GM21737 (cell line): ENCODE data around the gene LARP4B.

ENCODE experiments used
- ATAC-seq: cut with Tn5 transposase; IDR thresholded peaks from one replicate; pipeline ENCODE4 v1.9.1; 2021; ENCODE audit warnings: mild to moderate bottlenecking, moderate library complexity; ENCODE audit not compliant: unreplicated experiment

The LARP4B gene

DNA sequence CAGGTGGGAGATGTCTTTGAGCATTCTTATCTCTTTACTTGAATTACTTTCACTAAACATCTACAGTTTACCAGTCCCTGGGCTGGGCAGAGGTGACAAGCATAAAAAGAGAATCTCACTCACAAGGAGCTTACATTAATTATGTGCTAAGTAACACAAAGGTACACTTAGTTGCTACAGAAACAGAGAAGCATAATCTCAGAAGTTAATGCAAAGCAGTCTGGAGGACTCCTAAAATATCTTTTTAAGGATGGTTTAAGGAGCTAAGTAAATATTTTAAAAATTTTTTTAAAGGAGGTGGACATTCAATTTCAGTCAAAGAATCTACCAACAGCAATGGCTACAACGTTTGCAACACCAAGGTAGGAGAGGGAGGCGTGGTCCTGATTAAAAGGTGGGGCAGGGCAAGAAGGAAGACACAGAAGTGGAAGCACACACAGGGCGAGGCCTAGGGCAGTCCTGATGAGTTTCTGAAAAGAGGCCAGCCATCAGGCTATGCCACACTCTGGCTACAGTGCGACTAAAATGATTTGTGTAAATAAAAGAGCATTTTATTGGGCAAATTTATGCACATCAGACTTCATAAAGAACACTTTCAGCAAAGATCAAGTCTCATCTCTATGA is 5.3 kb downstream of the LARP4B start:
- ATAC-seq = no peak

DNA sequence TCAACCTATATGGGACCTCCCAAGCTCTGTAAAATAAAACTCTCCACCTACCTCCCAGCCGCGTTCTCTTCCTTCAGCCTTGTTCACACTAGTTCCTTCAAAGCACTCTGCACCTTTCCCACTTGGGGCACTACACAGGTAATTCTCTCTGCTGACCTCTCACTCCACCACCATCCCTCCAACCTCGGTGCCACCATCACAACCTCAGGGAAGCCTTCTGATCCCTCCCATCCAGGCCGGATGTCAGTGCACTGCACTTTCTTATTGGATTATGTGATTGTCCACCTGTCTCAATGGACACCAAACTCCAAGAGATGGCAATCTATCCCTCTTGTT is 7.0 kb downstream of the LARP4B start:
- no peak for ATAC-seq

DNA sequence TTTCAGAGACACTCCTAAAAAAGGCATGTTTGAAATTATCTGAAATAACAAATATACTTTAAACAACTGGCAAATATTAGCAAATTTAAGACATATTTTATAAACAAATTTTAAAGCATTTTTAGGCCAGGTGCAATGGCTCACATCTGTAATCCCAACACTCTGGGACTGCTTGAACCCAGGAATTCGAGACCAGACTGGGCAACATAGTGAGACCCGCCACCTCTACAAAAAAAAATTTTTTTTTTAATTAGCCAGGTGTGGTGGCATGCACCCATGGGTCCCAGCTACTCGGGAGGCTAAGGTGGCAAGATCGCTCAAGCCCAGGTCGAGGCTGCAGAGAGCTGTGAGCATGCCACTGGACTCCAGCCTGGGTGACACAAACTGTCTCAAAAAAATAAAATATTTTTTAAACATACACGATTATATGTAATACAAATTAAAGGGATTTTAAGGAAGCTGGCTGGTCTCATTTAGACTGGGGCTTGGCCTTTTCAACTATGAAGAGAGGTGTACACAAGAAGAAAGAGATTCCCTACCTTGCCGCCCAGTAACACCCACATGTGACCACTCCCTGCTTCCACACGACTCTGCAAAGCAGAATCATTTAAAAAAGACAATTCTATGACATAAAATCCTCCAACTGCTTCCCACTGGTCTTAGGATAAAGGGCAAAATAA is 7.5 kb downstream of the LARP4B start:
- no peak for ATAC-seq

DNA sequence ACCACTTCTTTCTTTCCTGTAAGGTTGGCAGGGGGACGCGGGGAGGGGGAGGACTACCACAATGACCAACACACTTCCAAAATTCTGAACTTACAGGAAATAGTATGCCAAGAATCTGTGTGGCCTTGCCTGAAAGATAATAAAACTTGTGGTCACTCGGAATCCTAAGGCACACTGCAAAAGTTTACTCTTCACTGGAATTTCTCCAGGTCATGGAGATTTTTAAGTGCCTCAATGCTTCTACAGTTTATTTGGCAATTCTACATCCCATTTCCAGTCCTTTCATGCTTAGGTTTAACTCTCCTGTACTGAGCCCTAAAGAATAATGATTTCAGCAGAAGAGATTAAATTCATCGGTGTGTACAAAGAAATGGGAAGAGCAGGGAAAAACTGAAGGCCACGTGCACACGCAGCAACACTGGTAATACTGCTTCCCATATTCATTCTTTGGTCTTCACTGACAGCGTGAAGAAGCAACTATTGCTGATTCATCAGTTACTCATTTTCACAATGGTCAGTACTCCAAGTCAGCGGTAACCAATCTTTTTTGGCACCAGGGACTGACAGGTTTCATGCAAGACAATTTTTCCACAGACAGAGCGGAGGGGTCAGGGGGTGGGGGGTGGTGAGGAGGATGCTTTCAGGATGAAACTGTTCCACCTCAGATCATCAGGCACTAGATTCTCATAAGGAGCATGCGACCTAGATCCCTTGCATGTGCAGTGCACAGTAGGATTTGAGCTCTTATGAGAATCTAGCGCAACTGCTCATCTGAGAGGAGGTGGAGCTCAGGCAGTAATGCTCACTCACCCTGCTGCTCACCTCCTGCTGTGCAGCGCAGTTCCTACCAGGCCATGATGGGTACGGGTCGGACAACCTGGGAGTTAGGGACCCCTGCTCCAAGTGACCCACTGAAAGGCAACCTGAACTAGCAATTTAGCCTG is 9.8 kb downstream of the LARP4B start:
- ATAC-seq = no peak

DNA sequence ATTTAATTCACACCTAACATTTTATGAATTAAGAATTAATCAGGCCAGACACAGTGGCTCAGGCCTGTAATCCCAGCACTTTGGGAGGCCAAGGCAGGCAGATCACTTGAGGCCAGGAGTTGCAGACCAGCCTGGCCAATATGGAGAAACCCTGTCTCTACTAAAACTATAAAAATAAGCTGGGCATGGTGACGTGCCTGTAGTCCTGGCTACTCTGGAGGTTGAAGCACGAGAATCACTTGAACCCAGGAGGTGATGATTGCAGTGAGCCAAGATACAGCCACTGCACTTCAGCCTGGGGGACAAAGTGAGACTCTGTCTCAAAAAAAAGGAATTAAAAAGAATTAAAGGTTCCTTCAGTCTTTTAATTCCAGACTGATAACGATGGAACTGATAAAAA is 11.1 kb downstream of the LARP4B start:
- ATAC-seq = no peak

DNA sequence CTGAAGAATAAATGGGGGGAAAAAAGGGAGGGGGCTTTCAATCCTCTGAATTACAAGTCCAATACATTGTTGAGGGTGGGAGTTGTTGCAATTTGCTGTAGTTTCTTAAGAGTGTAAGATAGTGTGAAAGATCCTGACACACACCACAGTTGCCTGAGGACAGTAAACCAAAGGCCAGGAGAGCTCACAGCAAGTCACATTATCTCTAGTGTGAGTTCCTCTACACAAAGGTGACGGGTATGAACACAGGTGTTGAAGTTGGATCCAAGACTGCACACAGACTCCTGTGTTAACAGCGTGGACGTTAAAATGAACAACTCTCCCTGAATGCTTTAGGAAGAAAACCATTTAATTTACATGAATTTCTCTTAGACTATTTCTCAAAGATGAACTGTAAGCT is 12.0 kb downstream of the LARP4B start:
- ATAC-seq = no peak

DNA sequence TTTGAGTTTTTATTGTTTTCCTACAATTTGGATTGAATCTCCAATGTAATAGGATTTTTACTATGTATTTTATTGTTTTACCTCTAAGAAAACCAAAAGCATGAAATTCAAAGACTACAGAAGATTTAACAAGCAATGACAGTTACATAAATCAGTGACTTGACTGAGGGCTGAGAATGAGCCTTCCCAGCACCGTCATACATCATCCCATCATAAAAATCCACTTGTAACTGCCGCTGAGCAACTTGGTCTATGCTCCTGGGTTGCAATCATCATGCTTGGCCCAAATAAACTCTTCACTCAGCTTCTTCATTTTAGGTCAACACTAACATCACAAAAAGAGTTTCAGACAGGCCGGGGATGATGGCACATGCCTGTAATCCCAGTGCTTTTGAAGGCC is 13.5 kb downstream of the LARP4B start:
- no peak for ATAC-seq

DNA sequence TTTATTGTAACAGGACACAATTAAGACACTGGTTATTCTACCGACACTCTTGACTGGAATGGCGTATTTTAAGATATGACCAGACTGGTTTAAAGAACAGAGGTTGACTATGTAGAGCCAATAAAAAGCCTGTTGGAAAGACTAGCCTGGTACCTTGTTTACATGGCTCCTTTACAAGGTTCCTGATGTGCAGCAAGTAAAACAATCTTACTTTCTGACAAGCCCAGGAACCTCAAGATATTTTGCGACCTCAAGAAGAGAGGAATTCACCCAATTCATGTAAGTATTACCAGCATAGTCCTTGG is 14.1 kb downstream of the LARP4B start:
- ATAC-seq = no peak

DNA sequence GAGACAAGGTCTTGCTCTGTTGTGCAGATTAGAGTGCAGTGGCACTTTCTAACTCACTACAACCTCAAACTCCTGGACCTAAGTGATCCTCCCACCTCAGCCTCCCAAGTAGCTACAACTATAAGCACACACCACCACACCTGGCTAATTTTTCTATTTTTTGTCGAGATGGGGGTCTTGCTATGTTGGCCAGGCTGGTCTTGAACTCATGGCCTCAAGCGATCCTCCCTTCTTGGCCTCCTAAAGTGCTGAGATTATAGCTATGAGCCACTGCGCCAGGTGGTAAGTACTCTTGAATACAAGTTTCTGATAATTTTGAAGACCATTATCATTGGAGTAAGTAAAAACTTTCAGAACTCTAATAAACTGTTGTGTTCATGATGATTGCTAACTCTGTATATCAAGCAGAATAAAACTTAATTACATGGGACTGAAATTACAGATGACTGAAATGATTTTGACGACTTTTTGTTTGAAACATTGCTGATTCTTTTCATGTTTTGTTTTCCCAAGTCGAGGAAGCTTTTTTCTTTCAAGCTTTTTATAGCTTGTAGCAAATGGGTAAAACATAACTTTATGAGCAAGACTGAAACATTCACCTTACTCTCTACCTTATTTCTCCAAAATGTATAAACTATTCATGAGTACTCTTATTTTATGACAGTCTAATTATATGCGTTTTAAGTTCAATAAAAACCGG is 14.6 kb downstream of the LARP4B start:
- no peak for ATAC-seq

DNA sequence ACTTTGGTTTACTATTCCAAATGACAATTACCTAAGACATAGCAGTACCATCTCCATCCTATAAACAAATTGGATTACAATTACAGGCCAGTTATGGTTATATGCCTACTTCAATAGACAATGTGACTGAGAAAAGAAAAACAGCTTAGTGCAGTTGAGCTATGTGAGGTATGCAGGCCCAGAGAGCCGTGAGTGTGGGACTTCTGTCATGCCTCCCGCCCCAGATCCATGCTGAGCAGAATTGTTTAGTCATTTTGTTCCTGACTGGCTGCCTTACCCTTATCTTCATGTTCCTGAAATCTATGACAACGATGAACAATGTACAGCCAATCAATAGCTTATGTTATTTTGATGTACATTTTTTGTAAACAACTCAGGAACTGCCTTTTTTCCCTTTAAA is 21.7 kb downstream of the LARP4B start:
- no peak for ATAC-seq

DNA sequence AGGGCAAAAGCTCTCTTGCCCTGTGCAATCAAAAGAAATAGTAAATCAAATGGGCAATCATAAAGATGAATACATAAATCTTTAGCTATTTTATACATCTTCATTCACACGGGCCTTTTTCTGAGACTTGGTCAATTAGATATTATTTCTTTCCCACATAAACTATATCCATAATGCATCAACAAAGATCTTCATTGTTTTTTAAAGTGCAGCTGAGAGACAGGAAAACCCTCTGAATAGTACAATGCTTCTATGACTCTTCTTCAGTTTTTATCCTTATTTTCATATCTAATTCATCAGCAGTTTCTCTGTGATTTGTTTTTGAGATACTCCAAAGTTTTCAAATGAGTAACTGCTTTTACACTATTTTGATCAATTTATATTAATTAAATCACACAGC is 25.5 kb downstream of the LARP4B start:
- ATAC-seq = no peak

DNA sequence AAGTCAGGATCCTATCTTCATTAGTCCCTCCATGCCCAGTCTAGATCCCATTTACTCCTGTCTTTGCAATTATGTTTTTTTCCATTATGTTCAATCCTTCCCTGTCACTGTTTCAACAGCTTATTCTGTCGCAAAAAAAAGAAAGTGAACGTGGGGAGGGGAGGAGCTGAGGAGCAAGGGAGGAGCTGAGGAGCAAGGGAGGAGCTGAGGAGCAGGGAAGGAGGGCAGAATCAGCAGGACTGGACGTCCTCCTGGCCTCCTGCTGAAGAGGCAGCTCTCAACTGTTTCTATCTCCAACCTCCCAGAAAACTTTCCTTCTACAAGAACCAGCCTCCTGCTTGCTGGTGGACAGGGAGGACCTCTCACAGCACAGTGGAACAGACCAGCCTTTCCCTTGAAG is 26.0 kb downstream of the LARP4B start:
- ATAC-seq = no peak

DNA sequence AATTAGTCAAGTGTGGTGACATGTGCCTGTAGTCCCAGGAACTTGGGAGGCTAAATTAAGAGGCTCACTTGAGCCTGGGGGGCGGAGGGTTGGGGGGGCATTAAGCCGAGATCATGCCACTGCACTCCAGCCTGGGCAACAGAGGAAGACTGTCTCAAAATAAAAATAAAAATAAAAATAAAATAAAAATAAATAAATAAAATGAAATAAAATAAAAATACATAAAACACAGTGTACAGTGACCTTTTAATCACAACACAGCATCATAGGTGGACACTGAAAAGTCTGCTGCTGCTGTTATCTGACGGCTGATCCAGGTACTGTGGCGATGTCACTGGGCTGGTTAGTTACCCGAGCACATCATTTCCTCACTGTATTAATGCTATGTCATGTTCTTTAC is 27.1 kb downstream of the LARP4B start:
- ATAC-seq = no peak

DNA sequence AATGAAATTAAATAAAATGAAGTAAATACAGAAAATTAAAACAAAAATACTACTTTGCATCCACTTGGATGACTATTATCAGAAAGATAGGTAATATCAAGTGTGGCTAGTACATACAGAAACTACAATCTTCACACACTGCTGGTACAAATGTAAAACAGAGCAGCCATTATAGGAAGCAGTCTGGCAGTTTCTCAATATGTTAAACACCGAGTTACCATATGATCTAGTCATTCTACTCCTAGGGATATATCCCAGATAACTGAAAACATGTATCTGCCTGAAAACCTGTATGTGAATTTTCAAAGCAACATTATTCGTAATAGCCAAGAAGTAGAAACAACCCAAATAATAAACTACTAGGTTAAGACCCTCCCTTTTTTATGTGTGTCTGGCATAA is 33.4 kb downstream of the LARP4B start:
- no peak for ATAC-seq

DNA sequence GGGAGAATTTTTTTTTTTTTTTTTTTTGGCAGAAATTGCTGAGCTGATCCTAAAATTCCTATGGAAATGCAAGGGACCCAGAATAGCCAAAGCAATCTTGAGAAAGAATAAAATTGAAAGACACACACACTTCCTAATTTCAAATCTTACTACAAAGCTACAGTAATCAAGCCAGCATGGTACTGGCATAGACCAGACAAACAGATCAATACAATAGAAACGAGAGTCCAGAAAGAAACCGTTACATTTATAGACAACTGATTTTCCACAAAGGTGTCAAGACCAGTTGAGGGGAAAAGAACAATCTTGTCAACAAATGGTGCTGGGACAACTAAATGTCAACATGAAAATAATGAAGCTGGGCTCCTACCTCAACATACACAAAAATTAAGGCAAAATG is 34.5 kb downstream of the LARP4B start:
- no peak for ATAC-seq

DNA sequence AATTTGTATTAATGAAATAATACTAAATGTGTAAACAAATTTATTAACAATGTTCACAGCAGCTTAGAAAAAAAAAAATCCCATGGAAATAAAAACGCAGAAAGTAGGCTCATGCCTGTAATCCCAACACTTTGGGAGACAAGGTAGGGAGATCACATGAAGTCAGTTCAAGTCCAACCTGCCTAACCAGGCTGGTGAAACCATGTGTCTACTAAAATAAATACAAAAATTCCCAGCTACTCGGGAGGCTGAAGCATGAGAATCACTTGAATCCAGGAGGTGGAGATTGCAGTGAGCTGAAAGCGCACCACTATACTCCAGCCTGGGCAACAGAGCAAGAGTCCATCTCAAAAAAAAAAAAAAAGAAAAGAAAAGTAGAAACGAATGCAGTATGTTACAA is 36.2 kb downstream of the LARP4B start:
- ATAC-seq = no peak

DNA sequence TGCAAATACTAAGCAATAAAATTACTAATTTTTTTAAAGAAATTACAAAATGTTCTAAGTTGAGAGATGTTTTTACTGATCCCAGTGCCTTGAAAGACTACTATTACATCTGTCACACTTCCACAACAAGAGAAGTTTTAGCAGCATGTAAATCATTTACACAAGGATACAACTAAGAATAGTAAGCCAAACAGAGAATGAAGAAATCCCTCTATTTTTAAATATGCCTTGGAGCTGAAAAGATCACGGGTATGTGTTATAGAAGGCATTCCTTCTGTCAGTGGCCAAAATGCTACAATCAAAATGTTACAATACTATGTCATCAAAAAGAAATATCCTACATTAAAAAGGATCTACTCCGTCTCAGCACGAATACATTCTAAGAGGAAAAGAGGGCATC is 52.6 kb downstream of the LARP4B start:
- ATAC-seq = no peak

DNA sequence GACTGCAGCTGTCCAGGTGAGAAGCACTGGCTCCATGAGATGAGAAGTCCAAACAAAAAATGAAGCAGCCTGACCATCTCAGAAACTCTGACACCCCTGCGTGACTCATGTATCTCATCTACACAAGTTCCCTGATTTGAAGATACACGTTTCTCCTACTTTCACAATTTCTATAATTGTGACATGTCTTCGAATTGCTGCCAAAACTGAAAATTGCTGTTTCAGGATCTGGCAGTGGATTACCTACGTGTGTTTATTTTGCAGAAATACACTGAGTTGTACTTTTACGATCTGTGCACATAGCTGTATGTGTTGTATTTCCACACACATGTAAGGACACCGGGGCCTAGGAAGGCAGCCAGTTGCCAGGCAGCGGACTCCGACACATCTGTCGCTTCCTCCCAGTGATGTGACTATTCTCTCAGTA is 53.2 kb downstream of the LARP4B start:
- no peak for ATAC-seq

DNA sequence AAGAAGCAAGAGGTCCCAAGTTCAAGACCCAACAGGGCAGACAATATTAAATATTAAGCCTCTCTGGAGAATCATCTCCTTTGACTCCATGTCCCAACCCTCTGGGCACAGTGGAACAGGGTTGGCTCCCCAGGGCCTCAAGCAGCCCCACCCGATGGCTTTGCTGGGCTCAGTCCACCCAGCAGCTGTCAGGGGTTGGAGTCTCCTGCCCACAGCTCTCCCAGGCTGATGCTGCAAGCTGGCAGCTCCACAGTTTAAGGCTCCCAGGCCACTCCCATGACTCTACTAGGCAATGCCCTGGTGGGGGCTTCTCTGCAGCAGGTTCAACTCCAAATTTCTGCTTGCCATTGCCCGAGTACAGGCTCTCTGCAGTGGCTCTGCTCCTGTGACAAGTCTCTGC is 55.1 kb downstream of the LARP4B start:
- ATAC-seq = no peak

DNA sequence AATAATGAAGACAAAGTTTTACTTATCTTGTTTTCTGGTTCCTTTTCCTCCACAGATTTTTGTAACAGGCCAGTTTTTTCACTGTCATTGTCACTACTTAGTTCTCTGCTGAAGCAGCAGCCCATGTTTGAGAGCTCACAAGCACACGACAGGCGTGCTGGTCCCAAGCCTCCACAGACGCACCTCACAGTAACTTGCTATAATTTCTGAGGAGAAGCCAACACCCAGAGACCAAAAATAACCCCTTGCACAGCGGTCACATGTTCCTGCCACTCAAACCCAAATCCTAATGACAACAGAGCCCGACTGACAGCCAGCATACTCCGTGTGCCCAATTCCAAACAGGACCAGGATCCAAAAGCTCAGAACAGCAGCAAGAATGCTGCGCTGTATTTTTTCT is 58.5 kb downstream of the LARP4B start:
- ATAC-seq = no peak

DNA sequence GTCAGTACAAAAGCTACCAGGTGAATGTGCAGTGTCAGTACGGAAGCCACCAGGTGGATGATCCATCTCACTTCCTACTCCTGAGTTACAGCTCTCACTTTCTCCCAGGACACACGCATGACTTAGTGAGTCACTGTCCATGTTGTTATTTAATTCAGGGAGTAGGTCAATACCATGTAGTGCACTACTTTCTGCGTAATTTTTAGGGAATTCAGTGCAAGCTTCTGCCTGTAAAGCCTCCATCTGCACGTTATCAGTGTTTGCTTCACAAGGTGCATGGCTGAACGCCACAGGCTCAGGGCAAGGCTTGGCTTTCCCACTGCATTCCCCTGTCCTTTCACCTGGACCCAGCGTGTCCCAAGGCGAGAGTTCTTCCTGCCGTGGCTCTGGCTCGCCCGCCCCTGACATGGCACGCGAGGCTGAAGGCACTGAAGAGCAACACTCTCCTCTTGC is 59.5 kb downstream of the LARP4B start:
- no peak for ATAC-seq
